ENCODE results near the gene TRUB2.

Gene TRUB2

GRCh38 chr9:128309551-128309950, 12.7 kb downstream of the TRUB2 start:
- TF ChIP-seq ARNTL (CRISPR knock-in tag; IDR thresholded peaks at IDR 0.05; ENCODE audit: borderline replicate concordance, low read depth) (no peak), POU6F1 (CRISPR knock-in tag; IDR thresholded peaks at IDR 0.05; ENCODE audit: borderline replicate concordance, low read depth) (no peak), RARB (CRISPR knock-in tag; IDR thresholded peaks at IDR 0.05) (no peak), SNAI2 (CRISPR knock-in tag; IDR thresholded peaks at IDR 0.05) (no peak), ZFP30 (CRISPR knock-in tag; IDR thresholded peaks at IDR 0.05) (no peak), TSHZ2 (CRISPR knock-in tag; IDR thresholded peaks at IDR 0.05) (no peak), ZNF8 (CRISPR knock-in tag; IDR thresholded peaks at IDR 0.05) (no peak), CREB5 (CRISPR knock-in tag; IDR thresholded peaks at IDR 0.05; ENCODE audit: low read depth) (no peak)
- ATAC-seq, result no peak

- ATAC-seq, result no peak
- TF ChIP-seq OSR1 (CRISPR knock-in tag; IDR thresholded peaks at IDR 0.05) (no peak), TSHZ2 (CRISPR knock-in tag; IDR thresholded peaks at IDR 0.05) (no peak), GLIS3 (CRISPR knock-in tag; IDR thresholded peaks at IDR 0.05) (no peak), TOX (CRISPR knock-in tag; IDR thresholded peaks at IDR 0.05; ENCODE audit: borderline replicate concordance) (no peak), POU6F1 (CRISPR knock-in tag; IDR thresholded peaks at IDR 0.05; ENCODE audit: borderline replicate concordance, low read depth) (no peak), CREB5 (CRISPR knock-in tag; IDR thresholded peaks at IDR 0.05; ENCODE audit: low read depth) (no peak), ZFP30 (CRISPR knock-in tag; IDR thresholded peaks at IDR 0.05) (no peak), ZFP3 (CRISPR knock-in tag; IDR thresholded peaks at IDR 0.05) (no peak), ARNTL (CRISPR knock-in tag; IDR thresholded peaks at IDR 0.05; ENCODE audit: borderline replicate concordance, low read depth) (no peak), ZC3H10 (CRISPR knock-in tag; IDR thresholded peaks at IDR 0.05) (no peak), BACH2 (CRISPR knock-in tag; IDR thresholded peaks at IDR 0.05; ENCODE audit: borderline replicate concordance) (no peak), RARB (CRISPR knock-in tag; IDR thresholded peaks at IDR 0.05) (no peak), PATZ1 (CRISPR knock-in tag; IDR thresholded peaks at IDR 0.05; ENCODE audit: borderline replicate concordance) (no peak), TCF4 (CRISPR knock-in tag; IDR thresholded peaks at IDR 0.05; ENCODE audit: borderline replicate concordance) (no peak), ESRRG (CRISPR knock-in tag; IDR thresholded peaks at IDR 0.05) (no peak), ZNF565 (CRISPR knock-in tag; conservative IDR thresholded peaks at IDR 0.05; ENCODE audit: low read depth) (no peak), ZNF70 (CRISPR knock-in tag; IDR thresholded peaks at IDR 0.05) (no peak)
Measured at GRCh38 chr9:128304971-128305288, 17.3 kb downstream of the TRUB2 start.

All from SK-N-SH treated with all-trans-retinoic acid at 6 μM for 48 hours (cell line).